Measurements from ENCODE around the gene IGF1R.

IGF1R gene

GRCh38 chr15:98870788-98871187 is 222.4 kb downstream of the IGF1R start:
- no peak for DNase-seq

GRCh38 chr15:98872774-98873173 is 224.4 kb downstream of the IGF1R start:
- DNase-seq: no peak

- peak; percentile 66 for DNase-seq
Observed at GRCh38 chr15:98873441-98874218, 225.3 kb downstream of the IGF1R start.

GRCh38 chr15:98874370-98874769 is 226.0 kb downstream of the IGF1R start:
- no peak for DNase-seq

GRCh38 chr15:98874773-98875172 is 226.4 kb downstream of the IGF1R start:
- DNase-seq: no peak

- DNase-seq: no peak
Observed at GRCh38 chr15:98875309-98875708, 227.0 kb downstream of the IGF1R start.

GRCh38 chr15:98876451-98877369 is 228.4 kb downstream of the IGF1R start:
- DNase-seq: no peak

- DNase-seq: no peak
Observed at GRCh38 chr15:98878172-98878571, 229.8 kb downstream of the IGF1R start.

- DNase-seq: no peak
Observed at GRCh38 chr15:98878862-98879261, 230.5 kb downstream of the IGF1R start.

- no peak for DNase-seq
Observed at GRCh38 chr15:98881526-98882520, 233.5 kb downstream of the IGF1R start.

- DNase-seq: no peak
Observed at GRCh38 chr15:98883478-98883877, 235.1 kb downstream of the IGF1R start.

- no peak for DNase-seq
Observed at GRCh38 chr15:98884894-98885293, 236.6 kb downstream of the IGF1R start.

- no peak for DNase-seq
Observed at GRCh38 chr15:98887976-98888375, 239.6 kb downstream of the IGF1R start.

- DNase-seq: no peak
Observed at GRCh38 chr15:98888820-98889479, 240.6 kb downstream of the IGF1R start.

GRCh38 chr15:98889930-98890695 is 241.8 kb downstream of the IGF1R start:
- no peak for DNase-seq

GRCh38 chr15:98891301-98891700 is 243.0 kb downstream of the IGF1R start:
- DNase-seq: no peak

- DNase-seq: no peak
Observed at GRCh38 chr15:98893401-98893800, 245.1 kb downstream of the IGF1R start.

GRCh38 chr15:98894312-98894711 is 246.0 kb downstream of the IGF1R start:
- no peak for DNase-seq

- peak; percentile 78 for DNase-seq
Observed at GRCh38 chr15:98896002-98896721, 247.8 kb downstream of the IGF1R start.
